ENCODE results near the gene SLC25A31. TPM values are rescaled to one million over a fixed set of nuclear protein-coding genes. Genes with fewer than 3 reads are reported as not detected.

Gene SLC25A31
- total RNA-seq (not detected), polyA plus RNA-seq (not detected)

DNA sequence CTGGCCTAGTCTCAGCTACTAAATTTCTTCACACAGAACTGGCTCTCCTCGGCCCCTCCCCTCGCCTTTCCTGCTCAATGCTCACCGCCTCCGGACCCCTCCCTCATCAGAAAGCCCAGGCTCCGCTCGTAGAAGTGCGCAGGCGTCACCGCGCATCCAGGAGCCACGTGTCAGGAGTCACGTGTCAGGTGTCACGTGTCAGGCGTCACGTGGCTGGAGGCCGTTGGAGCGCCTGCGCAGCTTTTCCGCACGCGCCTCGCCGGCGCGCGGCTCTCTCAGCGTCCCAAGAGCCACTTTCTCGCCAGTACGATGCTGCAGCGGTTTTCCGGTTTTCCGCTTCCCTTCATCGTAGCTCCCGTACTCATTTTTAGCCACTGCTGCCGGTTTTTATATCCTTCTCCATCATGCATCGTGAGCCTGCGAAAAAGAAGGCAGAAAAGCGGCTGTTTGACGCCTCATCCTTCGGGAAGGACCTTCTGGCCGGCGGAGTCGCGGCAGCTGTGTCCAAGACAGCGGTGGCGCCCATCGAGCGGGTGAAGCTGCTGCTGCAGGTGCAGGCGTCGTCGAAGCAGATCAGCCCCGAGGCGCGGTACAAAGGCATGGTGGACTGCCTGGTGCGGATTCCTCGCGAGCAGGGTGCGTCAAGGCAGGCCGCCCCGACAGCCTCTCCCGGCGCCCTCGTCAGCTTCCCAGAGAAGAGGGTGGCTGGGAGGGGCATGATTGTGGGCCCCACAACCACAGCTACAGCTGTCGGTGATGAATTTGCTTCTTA, at the start of gene SLC25A31:
SLC25A31 (plus strand) TSS at position 259 of the 772 bp plus-strand sequence; CDS start at position 405, 146 bp downstream.
- Histone ChIP-seq H3K27ac (ENCODE audit: low read depth in 1 of 2, low read length in 2 of 2) (no peak within 1 kb of the TSS), H3K36me3 (ENCODE audit: control insufficient read depth in 4 of 4, insufficient read depth in 3 of 4, low read depth in 1 of 4, low read length in 3 of 4) (no peaks in the 10 kb centered on the region), H3K4me1 (ENCODE audit: control insufficient read depth in 4 of 4, insufficient read depth in 4 of 4, low read length in 3 of 4) (no peaks in the 10 kb centered on the region), H3K9ac (ENCODE audit: low read depth in 1 of 2, low read length in 2 of 2) (no peak within 1 kb of the TSS), H3K4me3 (ENCODE audit: low read depth in 1 of 3, low read length in 3 of 3) (no peak within 1 kb of the TSS), H3K27me3 (ENCODE audit: control insufficient read depth in 4 of 4, insufficient read depth in 4 of 4, low read length in 3 of 4) (peaks cover 0 to 6% (median 0%) of the 10 kb centered on the region in 4 donors), H3K9me3 (ENCODE audit: control insufficient read depth in 4 of 4, low read length in 3 of 4) (no peaks in the 10 kb centered on the region)
- 91% methylated on average over 64 of the region's 64 CpGs for WGBS
- TF ChIP-seq YY1 (IDR thresholded peaks at IDR 0.05) (no peak), ATF3 (IDR thresholded peaks at IDR 0.05) (no peak)
- DNase-seq (ENCODE audit: low spot score) = no peak

GRCh38 chr4:127685292-127685691, 44.9 kb upstream of the SLC25A31 start:
- Histone ChIP-seq H3K9ac (ENCODE audit: low read depth in 1 of 2, low read length in 2 of 2) (no peak overlapping the region), H3K27ac (ENCODE audit: low read depth in 1 of 2, low read length in 2 of 2) (no peak overlapping the region), H3K27me3 (ENCODE audit: control insufficient read depth in 4 of 4, insufficient read depth in 4 of 4, low read length in 3 of 4) (no peaks in the 10 kb centered on the region), H3K4me1 (ENCODE audit: control insufficient read depth in 4 of 4, insufficient read depth in 4 of 4, low read length in 3 of 4) (no peaks in the 10 kb centered on the region), H3K4me3 (ENCODE audit: low read depth in 1 of 3, low read length in 3 of 3) (no peak overlapping the region), H3K9me3 (ENCODE audit: control insufficient read depth in 4 of 4, low read length in 3 of 4) (no peaks in the 10 kb centered on the region), H3K36me3 (ENCODE audit: control insufficient read depth in 4 of 4, insufficient read depth in 3 of 4, low read depth in 1 of 4, low read length in 3 of 4) (no peaks in the 10 kb centered on the region)
- no peak for TF ChIP-seq HNF4G (IDR thresholded peaks at IDR 0.05)
- TF ChIP-seq TAF1 (conservative IDR thresholded peaks at IDR 0.05) = no peak
- TF ChIP-seq FOXA2 (IDR thresholded peaks at IDR 0.05) = no peak
- DNase-seq (ENCODE audit: low spot score) = no peak

- Histone ChIP-seq H3K36me3 (ENCODE audit: control insufficient read depth in 4 of 4, insufficient read depth in 3 of 4, low read depth in 1 of 4, low read length in 3 of 4) (no peaks in the 10 kb centered on the region), H3K4me3 (ENCODE audit: low read depth in 1 of 3, low read length in 3 of 3) (no peak overlapping the region), H3K27me3 (ENCODE audit: control insufficient read depth in 4 of 4, insufficient read depth in 4 of 4, low read length in 3 of 4) (no peaks in the 10 kb centered on the region), H3K27ac (ENCODE audit: low read depth in 1 of 2, low read length in 2 of 2) (no peak overlapping the region), H3K9ac (ENCODE audit: low read depth in 1 of 2, low read length in 2 of 2) (no peak overlapping the region), H3K4me1 (ENCODE audit: control insufficient read depth in 4 of 4, insufficient read depth in 4 of 4, low read length in 3 of 4) (no peaks in the 10 kb centered on the region), H3K9me3 (ENCODE audit: control insufficient read depth in 4 of 4, low read length in 3 of 4) (no peaks in the 10 kb centered on the region)
- no peak for TF ChIP-seq FOXA1 (IDR thresholded peaks at IDR 0.05)
- DNase-seq (ENCODE audit: low spot score) = no peak
- WGBS = 93% methylated on average over 2 of the region's 2 CpGs
These were observed 43.5 kb upstream of the SLC25A31 start for GRCh38 chr4:127686658-127687057.

- TF ChIP-seq ATF3 (IDR thresholded peaks at IDR 0.05) (no peak), RXRA (IDR thresholded peaks at IDR 0.05) (no peak), GABPA (IDR thresholded peaks at IDR 0.05 in 1 of 2, conservative IDR thresholded peaks at IDR 0.05 in 1 of 2) (no peak), JUND (IDR thresholded peaks at IDR 0.05) (no peak)
- H3K9me3 ChIP-seq (ENCODE audit: control insufficient read depth in 4 of 4, low read length in 3 of 4) = no peaks in the 10 kb centered on the region
- H3K27me3 ChIP-seq (ENCODE audit: control insufficient read depth in 4 of 4, insufficient read depth in 4 of 4, low read length in 3 of 4) = no peaks in the 10 kb centered on the region
- 87% methylated on average over 7 of the region's 7 CpGs for WGBS
- H3K4me3 ChIP-seq (ENCODE audit: low read depth in 1 of 3, low read length in 3 of 3) = no peak overlapping the region
- no peak overlapping the region for H3K27ac ChIP-seq (ENCODE audit: low read depth in 1 of 2, low read length in 2 of 2)
- no peaks in the 10 kb centered on the region for H3K36me3 ChIP-seq (ENCODE audit: control insufficient read depth in 4 of 4, insufficient read depth in 3 of 4, low read depth in 1 of 4, low read length in 3 of 4)
- no peak overlapping the region for H3K9ac ChIP-seq (ENCODE audit: low read depth in 1 of 2, low read length in 2 of 2)
- DNase-seq (ENCODE audit: low spot score) = no peak
- no peaks in the 10 kb centered on the region for H3K4me1 ChIP-seq (ENCODE audit: control insufficient read depth in 4 of 4, insufficient read depth in 4 of 4, low read length in 3 of 4)
These were observed 42.6 kb upstream of the SLC25A31 start for GRCh38 chr4:127687580-127687979.

All from liver (tissue), 9 donors.